HepG2 (cell line): ENCODE measurements around the gene USE1. TPM values are rescaled to one million over a fixed set of nuclear protein-coding genes. Genes with fewer than 3 reads are reported as not detected.

ENCODE experiments used
- BCL6 ChIP-seq: IDR thresholded peaks from 2 replicates; pipeline ENCODE4 v1.6.1; 2016; ENCODE audit warnings: missing genetic modification reagents, missing compliant biosample characterization
- CENPT ChIP-seq: sonication (generic); formaldehyde crosslinking; IDR thresholded peaks from 2 replicates; pipeline ENCODE4 v1.8.0; 2022; ENCODE audit warnings: low read depth, mild to moderate bottlenecking, moderate library complexity, missing genetic modification reagents
- CREM ChIP-seq, 2 experiments: sonication (generic) in 1 of 2; formaldehyde crosslinking in 1 of 2; IDR thresholded peaks; 2 replicates each; pipeline versions ENCODE4 v1.4.0 to v1.6.1; 2016 to 2020; ENCODE audit warnings: antibody characterized with exemption in 1 of 2, mild to moderate bottlenecking in 1 of 2, missing genetic modification reagents in 1 of 2
- HMGXB4 ChIP-seq, 2 experiments: sonication (generic) in 1 of 2; formaldehyde crosslinking in 1 of 2; IDR thresholded peaks; 2 replicates each; pipeline versions ENCODE4 v1.4.0 to v1.6.1; 2018 to 2020; ENCODE audit warnings: missing genetic modification reagents in 2 of 2, borderline replicate concordance in 1 of 2, low read depth in 1 of 2, mild to moderate bottlenecking in 1 of 2, missing biosample characterization in 1 of 2
- HOXA3 ChIP-seq: sonication (generic); formaldehyde crosslinking; IDR thresholded peaks from 2 replicates; pipeline ENCODE4 v1.5.0; 2020; ENCODE audit warnings: missing genetic modification reagents
- IKZF5 ChIP-seq: IDR thresholded peaks from 2 replicates; pipeline ENCODE4 v1.6.1; 2018; ENCODE audit warnings: missing genetic modification reagents, mild to moderate bottlenecking, missing compliant biosample characterization
- MTA1 ChIP-seq: sonication (generic); formaldehyde crosslinking; IDR thresholded peaks from 2 replicates; pipeline ENCODE4 v1.4.0; 2020; ENCODE audit warnings: missing genetic modification reagents, mild to moderate bottlenecking, borderline replicate concordance
- NBN ChIP-seq: fragments of 450-650 bp; conservative IDR thresholded peaks from 2 replicates; pipeline ENCODE4 v1.6.1; 2017
- NPAS2 ChIP-seq: sonication (generic); formaldehyde crosslinking; IDR thresholded peaks from 2 replicates; pipeline ENCODE4 v1.8.0; 2022; ENCODE audit warnings: mild to moderate bottlenecking, missing genetic modification reagents, borderline replicate concordance
- TEAD2 ChIP-seq: sonication (generic); formaldehyde crosslinking; IDR thresholded peaks from 2 replicates; pipeline ENCODE4 v1.9.0; 2021; ENCODE audit warnings: missing genetic modification reagents
- THAP11 ChIP-seq: IDR thresholded peaks from 2 replicates; pipeline ENCODE4 v1.6.1; 2016; ENCODE audit warnings: missing biosample characterization, missing genetic modification reagents
- ZBTB38 ChIP-seq: sonication (generic); formaldehyde crosslinking; IDR thresholded peaks from 2 replicates; pipeline ENCODE4 v1.5.1; 2020; ENCODE audit warnings: mild to moderate bottlenecking, missing genetic modification reagents
- ZFX ChIP-seq: sonication (generic); formaldehyde crosslinking; IDR thresholded peaks from 2 replicates; pipeline ENCODE4 v1.4.0; 2020; ENCODE audit warnings: mild to moderate bottlenecking, low read depth, missing genetic modification reagents, moderate library complexity
- ZNF550 ChIP-seq: sonication (generic); formaldehyde crosslinking; IDR thresholded peaks from 2 replicates; pipeline ENCODE4 v1.4.0; 2020; ENCODE audit warnings: mild to moderate bottlenecking, missing genetic modification reagents, borderline replicate concordance
- polyA plus RNA-seq, 8 experiments: library from polyadenylated mRNA; depleted of rRNA in 3 of 8; stranded (reverse) in 7 of 8; unstranded in 1 of 8; fragments of >200 nt; fragmentation: Illumina TruSeq in 4 of 8; extraction: Trizol in 4 of 8; gene quantifications; 2 replicates each; pipeline versions ENCODE4 v1.2.1 to v1.2.3, GENCODE V29; 2011 to 2016; ENCODE audit warnings: low read depth in 4 of 8, missing spikeins in 1 of 8, mixed read lengths in 1 of 8; ENCODE audit not compliant: insufficient read depth in 1 of 8
- total RNA-seq, 5 experiments: library from RNA; depleted of rRNA; stranded (reverse); fragments of >200 nt; fragmentation: Illumina TruSeq; extraction: Trizol; gene quantifications; 2 replicates each; pipeline ENCODE4 v1.2.3, GENCODE V29; 2016; ENCODE audit warnings: low read depth in 1 of 5
- TF ChIP-seq, protein P1 (sequence below): sonication (generic); formaldehyde crosslinking; IDR thresholded peaks from one replicate; pipeline ENCODE4 v1.5.1; 2020; ENCODE audit warnings: mild to moderate bottlenecking, missing genetic modification reagents; ENCODE audit errors: not compliant biosample characterization
- TF ChIP-seq, protein P2 (sequence below): IDR thresholded peaks from 2 replicates; pipeline ENCODE4 v1.6.1; 2016; ENCODE audit warnings: mild to moderate bottlenecking

The USE1 gene
- total and polyA plus RNA-seq, 2 of the 13 experiments (the other 11 are each of a cell fraction or from before 2014, with no cell fraction given): 9.9 to 17.6 TPM

DNA sequence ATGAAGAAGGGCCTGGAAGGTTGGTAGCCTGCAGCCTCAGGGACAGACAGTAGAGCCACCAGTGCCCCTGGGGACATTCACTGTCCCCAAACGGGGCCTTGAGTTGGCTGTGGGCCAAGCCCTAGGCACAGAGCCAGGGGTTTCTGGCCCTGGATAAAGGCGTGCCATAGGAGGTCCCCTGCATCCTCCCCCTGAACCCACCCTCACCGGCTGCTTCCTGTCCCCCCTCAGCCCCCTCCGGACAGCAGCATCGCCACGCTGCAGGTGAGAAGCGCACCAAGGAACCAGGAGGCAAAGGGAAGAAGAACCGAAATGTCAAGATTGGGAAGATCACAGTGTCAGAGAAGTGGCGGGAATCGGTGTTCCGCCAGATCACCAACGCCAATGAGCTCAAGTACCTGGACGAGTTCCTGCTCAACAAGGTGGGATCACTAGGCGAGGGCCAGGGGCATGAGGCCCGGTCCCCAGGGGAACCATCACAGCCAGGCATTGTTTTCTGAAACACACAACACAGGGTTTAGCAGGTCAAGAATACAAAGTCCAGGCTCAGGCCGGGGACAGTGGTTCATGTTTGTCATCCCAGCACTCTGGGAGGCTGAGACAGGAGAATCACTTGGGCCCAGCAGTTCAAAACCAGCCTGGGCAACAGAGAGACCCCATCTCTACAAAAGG is 14.6 kb upstream of the USE1 start (continued):
- TF ChIP-seq, protein P1, sequence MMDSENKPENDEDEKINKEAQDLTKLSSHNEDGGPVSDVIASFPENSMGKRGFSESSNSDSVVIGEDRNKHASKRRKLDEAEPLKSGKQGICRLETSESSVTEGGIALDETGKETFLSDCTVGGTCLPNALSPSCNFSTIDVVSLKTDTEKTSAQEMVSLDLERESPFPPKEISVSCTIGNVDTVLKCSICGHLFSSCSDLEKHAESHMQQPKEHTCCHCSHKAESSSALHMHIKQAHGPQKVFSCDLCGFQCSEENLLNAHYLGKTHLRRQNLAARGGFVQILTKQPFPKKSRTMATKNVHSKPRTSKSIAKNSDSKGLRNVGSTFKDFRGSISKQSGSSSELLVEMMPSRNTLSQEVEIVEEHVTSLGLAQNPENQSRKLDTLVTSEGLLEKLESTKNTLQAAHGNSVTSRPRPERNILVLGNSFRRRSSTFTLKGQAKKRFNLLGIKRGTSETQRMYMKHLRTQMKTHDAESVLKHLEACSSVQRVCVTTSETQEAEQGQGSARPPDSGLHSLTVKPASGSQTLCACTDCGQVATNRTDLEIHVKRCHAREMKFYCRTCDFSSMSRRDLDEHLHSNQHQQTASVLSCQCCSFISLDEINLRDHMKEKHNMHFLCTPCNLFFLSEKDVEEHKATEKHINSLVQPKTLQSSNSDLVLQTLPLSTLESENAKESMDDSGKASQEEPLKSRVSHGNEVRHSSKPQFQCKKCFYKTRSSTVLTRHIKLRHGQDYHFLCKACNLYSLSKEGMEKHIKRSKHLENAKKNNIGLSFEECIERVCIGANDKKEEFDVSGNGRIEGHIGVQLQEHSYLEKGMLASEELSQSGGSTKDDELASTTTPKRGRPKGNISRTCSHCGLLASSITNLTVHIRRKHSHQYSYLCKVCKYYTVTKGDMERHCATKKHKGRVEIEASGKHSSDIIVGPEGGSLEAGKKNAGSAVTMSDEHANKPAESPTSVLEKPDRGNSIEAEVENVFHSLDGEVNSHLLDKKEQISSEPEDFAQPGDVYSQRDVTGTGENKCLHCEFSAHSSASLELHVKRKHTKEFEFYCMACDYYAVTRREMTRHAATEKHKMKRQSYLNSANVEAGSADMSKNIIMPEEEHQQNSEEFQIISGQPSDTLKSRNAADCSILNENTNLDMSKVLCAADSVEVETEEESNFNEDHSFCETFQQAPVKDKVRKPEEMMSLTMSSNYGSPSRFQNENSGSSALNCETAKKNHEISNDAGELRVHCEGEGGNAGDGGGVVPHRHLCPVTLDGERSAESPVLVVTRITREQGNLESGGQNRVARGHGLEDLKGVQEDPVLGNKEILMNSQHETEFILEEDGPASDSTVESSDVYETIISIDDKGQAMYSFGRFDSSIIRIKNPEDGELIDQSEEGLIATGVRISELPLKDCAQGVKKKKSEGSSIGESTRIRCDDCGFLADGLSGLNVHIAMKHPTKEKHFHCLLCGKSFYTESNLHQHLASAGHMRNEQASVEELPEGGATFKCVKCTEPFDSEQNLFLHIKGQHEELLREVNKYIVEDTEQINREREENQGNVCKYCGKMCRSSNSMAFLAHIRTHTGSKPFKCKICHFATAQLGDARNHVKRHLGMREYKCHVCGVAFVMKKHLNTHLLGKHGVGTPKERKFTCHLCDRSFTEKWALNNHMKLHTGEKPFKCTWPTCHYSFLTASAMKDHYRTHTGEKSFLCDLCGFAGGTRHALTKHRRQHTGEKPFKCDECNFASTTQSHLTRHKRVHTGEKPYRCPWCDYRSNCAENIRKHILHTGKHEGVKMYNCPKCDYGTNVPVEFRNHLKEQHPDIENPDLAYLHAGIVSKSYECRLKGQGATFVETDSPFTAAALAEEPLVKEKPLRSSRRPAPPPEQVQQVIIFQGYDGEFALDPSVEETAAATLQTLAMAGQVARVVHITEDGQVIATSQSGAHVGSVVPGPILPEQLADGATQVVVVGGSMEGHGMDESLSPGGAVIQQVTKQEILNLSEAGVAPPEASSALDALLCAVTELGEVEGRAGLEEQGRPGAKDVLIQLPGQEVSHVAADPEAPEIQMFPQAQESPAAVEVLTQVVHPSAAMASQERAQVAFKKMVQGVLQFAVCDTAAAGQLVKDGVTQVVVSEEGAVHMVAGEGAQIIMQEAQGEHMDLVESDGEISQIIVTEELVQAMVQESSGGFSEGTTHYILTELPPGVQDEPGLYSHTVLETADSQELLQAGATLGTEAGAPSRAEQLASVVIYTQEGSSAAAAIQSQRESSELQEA: no peak
- TF ChIP-seq HOXA3 (CRISPR knock-in tag): peak; percentile 69
- peak; percentile 17; the same call in 1 of the 2 replicates for TF ChIP-seq IKZF5
- TF ChIP-seq CREM (IDR thresholded peaks at IDR 0.05): 0 out of 2 replicates have a peak, but pooled peaks have one; percentile 35
- no peak for TF ChIP-seq CREM (CRISPR knock-in tag; IDR thresholded peaks at IDR 0.05)
- TF ChIP-seq MTA1 (CRISPR knock-in tag): peak; percentile 60; the same call in 1 of the 2 replicates
- peak; percentile 99 for TF ChIP-seq ZBTB38 (CRISPR knock-in tag)
- TF ChIP-seq HMGXB4 (CRISPR knock-in tag; IDR thresholded peaks at IDR 0.05; ENCODE audit: borderline replicate concordance in 1 of 2, low read depth in 1 of 2): no peak
- TF ChIP-seq BCL6 (CRISPR knock-in tag): peak; percentile 62
- TF ChIP-seq ZFX (CRISPR knock-in tag): peak; percentile 80
- TF ChIP-seq NPAS2 (CRISPR knock-in tag): no peak
- no peak for TF ChIP-seq CENPT (CRISPR knock-in tag)
- TF ChIP-seq, protein P2, sequence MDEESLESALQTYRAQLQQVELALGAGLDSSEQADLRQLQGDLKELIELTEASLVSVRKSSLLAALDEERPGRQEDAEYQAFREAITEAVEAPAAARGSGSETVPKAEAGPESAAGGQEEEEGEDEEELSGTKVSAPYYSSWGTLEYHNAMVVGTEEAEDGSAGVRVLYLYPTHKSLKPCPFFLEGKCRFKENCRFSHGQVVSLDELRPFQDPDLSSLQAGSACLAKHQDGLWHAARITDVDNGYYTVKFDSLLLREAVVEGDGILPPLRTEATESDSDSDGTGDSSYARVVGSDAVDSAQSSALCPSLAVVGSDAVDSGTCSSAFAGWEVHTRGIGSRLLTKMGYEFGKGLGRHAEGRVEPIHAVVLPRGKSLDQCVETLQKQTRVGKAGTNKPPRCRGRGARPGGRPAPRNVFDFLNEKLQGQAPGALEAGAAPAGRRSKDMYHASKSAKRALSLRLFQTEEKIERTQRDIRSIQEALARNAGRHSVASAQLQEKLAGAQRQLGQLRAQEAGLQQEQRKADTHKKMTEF: peak; percentile 73
- TF ChIP-seq NBN: no peak
- 0 out of 2 replicates have a peak, but pooled peaks have one; percentile 32 for TF ChIP-seq THAP11 (CRISPR knock-in tag)
- TF ChIP-seq ZNF550 (CRISPR knock-in tag): 0 out of 2 replicates have a peak, but pooled peaks have one; percentile 0
- no peak for TF ChIP-seq TEAD2 (CRISPR knock-in tag)
